H9 (cell line): ENCODE measurements around the gene LNPEP. TPM values are rescaled to one million over a fixed set of nuclear protein-coding genes. Genes with fewer than 3 reads are reported as not detected.

Source experiments
- DNase-seq: peaks from one replicate; pipeline ENCODE4 v3.0.0-alpha.2; 2017
- H2AFZ ChIP-seq: one replicate; pipeline ENCODE4 v1.6.1; 2013; ENCODE audit warnings: mild to moderate bottlenecking, low read length, control low read depth, moderate library complexity
- H2AK5ac ChIP-seq: 2 replicates; pipeline ENCODE4 v1.6.1; 2013; ENCODE audit warnings: low read length, control low read depth, mixed read lengths; ENCODE audit not compliant: insufficient read length
- H2BK120ac ChIP-seq: one replicate; pipeline ENCODE4 v1.6.1; 2013; ENCODE audit warnings: low read depth, mild to moderate bottlenecking, low read length, control low read depth, inconsistent platforms; ENCODE audit not compliant: poor library complexity, severe bottlenecking
- H2BK12ac ChIP-seq: 2 replicates; pipeline ENCODE4 v1.6.1; 2013; ENCODE audit warnings: low read length, control low read depth, mixed read lengths, low read depth; ENCODE audit not compliant: insufficient read length
- H2BK15ac ChIP-seq: 2 replicates; pipeline ENCODE4 v1.6.1; 2013; ENCODE audit warnings: low read depth, low read length, control low read depth
- H2BK20ac ChIP-seq: one replicate; pipeline ENCODE4 v1.6.1; 2013; ENCODE audit warnings: low read depth, mild to moderate bottlenecking, low read length, control low read depth, inconsistent platforms; ENCODE audit not compliant: poor library complexity, severe bottlenecking
- H2BK5ac ChIP-seq: 2 replicates; pipeline ENCODE4 v1.6.1; 2013; ENCODE audit warnings: low read length, control low read depth, mixed read lengths; ENCODE audit not compliant: insufficient read length
- H3K14ac ChIP-seq: 2 replicates; pipeline ENCODE4 v1.6.1; 2013; ENCODE audit warnings: low read length, control low read depth; ENCODE audit not compliant: insufficient read depth
- H3K18ac ChIP-seq: 2 replicates; pipeline ENCODE4 v1.6.1; 2013; ENCODE audit warnings: low read depth, mild to moderate bottlenecking, mixed read lengths, low read length, control low read depth; ENCODE audit not compliant: insufficient read length
- H3K23ac ChIP-seq: 2 replicates; pipeline ENCODE4 v1.6.1; 2013; ENCODE audit warnings: low read length, control low read depth, mixed read lengths, low read depth; ENCODE audit not compliant: insufficient read length
- H3K23me2 ChIP-seq: 2 replicates; pipeline ENCODE4 v1.6.1; 2013; ENCODE audit warnings: low read depth, mild to moderate bottlenecking, mixed read lengths, low read length, control low read depth; ENCODE audit not compliant: insufficient read length, poor library complexity, severe bottlenecking
- H3K27ac ChIP-seq: 2 replicates; pipeline ENCODE4 v1.5.1; 2013; ENCODE audit warnings: low read length, control low read depth, mixed read lengths, low read depth; ENCODE audit not compliant: insufficient read length
- H3K27me3 ChIP-seq: 2 replicates; pipeline ENCODE4 v1.6.1; 2013; ENCODE audit warnings: low read length, control low read depth, inconsistent platforms; ENCODE audit not compliant: insufficient read depth
- H3K4ac ChIP-seq: 2 replicates; pipeline ENCODE4 v1.6.1; 2013; ENCODE audit warnings: low read depth, mild to moderate bottlenecking, control low read depth, inconsistent platforms, low read length, moderate library complexity
- H3K4me1 ChIP-seq: 2 replicates; pipeline ENCODE4 v1.6.1; 2013; ENCODE audit warnings: low read length, control low read depth, inconsistent platforms; ENCODE audit not compliant: insufficient read depth
- H3K4me2 ChIP-seq: 2 replicates; pipeline ENCODE4 v1.6.1; 2013; ENCODE audit warnings: low read length, control low read depth, mixed read lengths; ENCODE audit not compliant: insufficient read length, insufficient read depth
- H3K56ac ChIP-seq: 2 replicates; pipeline ENCODE4 v1.6.1; 2013; ENCODE audit warnings: low read depth, mild to moderate bottlenecking, mixed read lengths, low read length, control low read depth; ENCODE audit not compliant: insufficient read length
- H3K79me1 ChIP-seq: 2 replicates; pipeline ENCODE4 v1.6.1; 2013; ENCODE audit warnings: low read depth, mild to moderate bottlenecking, moderate library complexity, low read length, control low read depth, inconsistent platforms; ENCODE audit not compliant: insufficient read depth, poor library complexity, severe bottlenecking
- H3K79me2 ChIP-seq: 2 replicates; pipeline ENCODE4 v1.6.1; 2013; ENCODE audit warnings: low read length, control low read depth, inconsistent platforms; ENCODE audit not compliant: insufficient read depth
- H3K9ac ChIP-seq: 2 replicates; pipeline ENCODE4 v1.6.1; 2013; ENCODE audit warnings: low read length, control low read depth, mixed read lengths; ENCODE audit not compliant: insufficient read length; ENCODE audit errors: extremely low read depth
- H3K9me3 ChIP-seq: one replicate; pipeline ENCODE4 v1.6.1; 2013; ENCODE audit warnings: low read depth, low read length, inconsistent platforms; ENCODE audit not compliant: control insufficient read depth
- H3T11ph ChIP-seq: one replicate; pipeline ENCODE4 v1.6.1; 2013; ENCODE audit warnings: mild to moderate bottlenecking, low read length, control low read depth, inconsistent platforms
- H4K20me1 ChIP-seq: one replicate; pipeline ENCODE4 v1.6.1; 2013; ENCODE audit not compliant: control insufficient read depth, insufficient read length, insufficient read depth
- H4K5ac ChIP-seq: 2 replicates; pipeline ENCODE4 v1.6.1; 2013; ENCODE audit warnings: low read depth, mild to moderate bottlenecking, mixed read lengths, low read length, control low read depth; ENCODE audit not compliant: insufficient read length
- H4K8ac ChIP-seq: replicated peaks from 2 replicates; pipeline ENCODE4 v1.6.1; 2013; ENCODE audit warnings: low read length, control low read depth, mixed read lengths, low read depth; ENCODE audit not compliant: insufficient read length
- H4K91ac ChIP-seq: 2 replicates; pipeline ENCODE4 v1.6.1; 2013; ENCODE audit warnings: low read depth, mild to moderate bottlenecking, moderate library complexity, mixed read lengths, low read length, control low read depth; ENCODE audit not compliant: insufficient read length
- H3K27ac Mint-ChIP-seq, 3 experiments: 2 replicates in 2 of 3; 3 replicates in 1 of 3; pipeline ENCODE4 v1.8.0; 2020 to 2021; ENCODE audit warnings: mixed read lengths in 3 of 3, mild to moderate bottlenecking in 1 of 3, moderate library complexity in 1 of 3
- H3K27me3 Mint-ChIP-seq: 2 replicates; pipeline ENCODE4 v1.8.0; 2021; ENCODE audit warnings: low read depth, mild to moderate bottlenecking, moderate library complexity, mixed read lengths
- H3K36me3 Mint-ChIP-seq, 3 experiments: 2 replicates in 2 of 3; 3 replicates in 1 of 3; pipeline ENCODE4 v1.8.0; 2020 to 2021; ENCODE audit warnings: low read depth in 3 of 3, mixed read lengths in 3 of 3; ENCODE audit not compliant: insufficient read depth in 1 of 3
- H3K4me1 Mint-ChIP-seq, 2 experiments: 2 replicates each; pipeline ENCODE4 v1.8.0; 2020; ENCODE audit warnings: mixed read lengths in 2 of 2
- H3K4me3 Mint-ChIP-seq, 2 experiments: 2 replicates in 1 of 2; 3 replicates in 1 of 2; pipeline ENCODE4 v1.8.0; 2020 to 2021; ENCODE audit warnings: mild to moderate bottlenecking in 2 of 2, mixed read lengths in 2 of 2, moderate library complexity in 1 of 2
- H3K9me3 Mint-ChIP-seq, 2 experiments: 2 replicates in 1 of 2; 3 replicates in 1 of 2; pipeline ENCODE4 v1.8.0; 2020; ENCODE audit warnings: mild to moderate bottlenecking in 2 of 2, mixed read lengths in 2 of 2, moderate library complexity in 1 of 2
- CTCF ChIP-seq: fragments of 200-600 bp; sonication (generic); conservative IDR thresholded peaks from 3 replicates; pipeline ENCODE4 v1.8.0; 2021; ENCODE audit warnings: antibody characterized with exemption, mild to moderate bottlenecking
- total RNA-seq: library from RNA; stranded (reverse); gene quantifications from 2 replicates; pipeline ENCODE4 v1.2.1, GENCODE V29; 2021

The LNPEP gene
- total RNA-seq, 1 experiment from 2014 or later: 4.1 TPM

GRCh38 chr5:97076098-97076497 is 140.2 kb downstream of the LNPEP start:
- Histone ChIP-seq H3K9ac (no peak overlapping the region), H2AFZ (no peak overlapping the region), H3K27ac (no peak overlapping the region), H3K23me2 (no peaks in the 10 kb centered on the region), H3K79me1 (no peaks in the 10 kb centered on the region), H2BK120ac (no peak overlapping the region), H3K4ac (no peak overlapping the region), H3K4me2 (no peak overlapping the region), H3K56ac (no peak overlapping the region), H4K5ac (no peak overlapping the region), H4K20me1 (no peaks in the 10 kb centered on the region), H3K18ac (no peak overlapping the region), H3K23ac (no peak overlapping the region), H2BK12ac (no peak overlapping the region), H3K27me3 (no peaks in the 10 kb centered on the region), H4K91ac (no peak overlapping the region), H3K9me3 (no peaks in the 10 kb centered on the region), H2BK15ac (no peak overlapping the region), H3K4me1 (0 out of 2 replicates have a peak, but pooled peaks cover 3% of the 10 kb centered on the region), H3K14ac (no peak overlapping the region), H4K8ac (no peak overlapping the region), H3T11ph (no peak overlapping the region), H2AK5ac (no peak overlapping the region), H2BK20ac (no peak overlapping the region), H2BK5ac (no peak overlapping the region), H3K79me2 (no peaks in the 10 kb centered on the region)
- no peak overlapping the region for H3K27ac Mint-ChIP-seq
- TF ChIP-seq CTCF: no peak
- H3K4me3 Mint-ChIP-seq: no peak overlapping the region
- DNase-seq: no peak
- peaks cover 0 to 4% of the 10 kb centered on the region in 2 experiments; a peak in 1 of 4 replicates for H3K4me1 Mint-ChIP-seq
- no peaks in the 10 kb centered on the region for H3K27me3 Mint-ChIP-seq
- H3K36me3 Mint-ChIP-seq: no peaks in the 10 kb centered on the region; a peak in 1 of 7 replicates
- H3K9me3 Mint-ChIP-seq: no peaks in the 10 kb centered on the region
